H1 (cell line): ENCODE measurements around the gene FRMD4A. TPM values are rescaled to one million over a fixed set of nuclear protein-coding genes. Genes with fewer than 3 reads are reported as not detected.

Experiments used
- CTCF ChIA-PET: fragments of 300-600 bp; sonication (Branson Sonifier 250); formaldehyde crosslinking; loops from one replicate; lab custom pipeline; 2021; ENCODE audit not compliant: partially characterized antibody; lab: Charles Lee
- POLR2A ChIA-PET: fragments of 300-600 bp; sonication (Branson Sonifier 250); formaldehyde crosslinking; loops from one replicate; lab custom pipeline; 2021; ENCODE audit warnings: inconsistent platforms; ENCODE audit not compliant: partially characterized antibody; lab: Charles Lee
- DNase-seq, 2 experiments: peaks; one replicate each; pipeline versions ENCODE4 v3.0.0 to v3.0.0-alpha.2; 2010 to 2022; ENCODE audit warnings: low spot score in 2 of 2, low read depth in 1 of 2, mixed read lengths in 1 of 2
- FAIRE-seq: peaks from 2 replicates; lab custom pipeline; 2011; peaks lifted over from hg19 to GRCh38; lab: Jason Lieb, UNC
- H2AFZ ChIP-seq: 2 replicates; pipeline ENCODE4 v1.8.1; 2012; ENCODE audit warnings: low read length, inconsistent platforms
- H2AK5ac ChIP-seq: 2 replicates; pipeline ENCODE4 v1.6.1; 2013; ENCODE audit warnings: low read depth, low read length
- H2BK120ac ChIP-seq: replicated peaks from 2 replicates; pipeline ENCODE3; 2013; ENCODE audit warnings: low read depth, low read length, inconsistent platforms
- H2BK12ac ChIP-seq: 2 replicates; pipeline ENCODE4 v1.6.1; 2013; ENCODE audit warnings: low read depth, low read length
- H2BK15ac ChIP-seq: 2 replicates; pipeline ENCODE4 v1.6.1; 2013; ENCODE audit warnings: low read length
- H2BK20ac ChIP-seq: 2 replicates; pipeline ENCODE4 v1.6.1; 2013; ENCODE audit warnings: low read length
- H2BK5ac ChIP-seq: 2 replicates; pipeline ENCODE4 v1.6.1; 2013; ENCODE audit warnings: low read depth, low read length
- H3K14ac ChIP-seq: 2 replicates; pipeline ENCODE4 v1.6.1; 2013; ENCODE audit warnings: inconsistent platforms; ENCODE audit not compliant: insufficient read length
- H3K18ac ChIP-seq: 2 replicates; pipeline ENCODE4 v1.6.1; 2013; ENCODE audit warnings: low read length; ENCODE audit errors: extremely low read depth
- H3K23ac ChIP-seq: 2 replicates; pipeline ENCODE4 v1.6.1; 2013; ENCODE audit warnings: inconsistent platforms; ENCODE audit not compliant: insufficient read length
- H3K23me2 ChIP-seq: 2 replicates; pipeline ENCODE4 v1.6.1; 2013; ENCODE audit warnings: low read depth, low read length
- H3K27ac ChIP-seq: 2 replicates; pipeline ENCODE4 v1.6.1; 2011; ENCODE audit warnings: low read depth, low read length, inconsistent platforms
- H3K27me3 ChIP-seq, 4 experiments: replicated peaks in 1 of 4; 1 replicate in 1 of 4; 2 replicates in 3 of 4; pipeline versions ENCODE4 v1.6.1 to v1.8.1; 2011 to 2013; ENCODE audit warnings: low read length in 3 of 4, mild to moderate bottlenecking in 3 of 4, inconsistent platforms in 2 of 4, mixed read lengths in 2 of 4, moderate library complexity in 1 of 4; ENCODE audit not compliant: control insufficient read depth in 3 of 4, insufficient read depth in 3 of 4; ENCODE audit errors: extremely low read depth in 1 of 4
- H3K36me3 ChIP-seq, 4 experiments: 2 replicates each; pipeline versions ENCODE4 v1.6.1 to v1.8.1; 2011 to 2013; ENCODE audit warnings: mild to moderate bottlenecking in 4 of 4, low read length in 3 of 4, moderate library complexity in 2 of 4, control low read depth in 1 of 4, inconsistent platforms in 1 of 4; ENCODE audit not compliant: insufficient read depth in 4 of 4, control insufficient read depth in 2 of 4
- H3K4ac ChIP-seq: replicated peaks from 2 replicates; pipeline ENCODE3; 2013; ENCODE audit warnings: low read length, low read depth, mixed read lengths, inconsistent platforms; ENCODE audit not compliant: insufficient read length
- H3K4me1 ChIP-seq, 4 experiments: replicated peaks in 1 of 4; 1 replicate in 1 of 4; 2 replicates in 3 of 4; pipeline versions ENCODE4 v1.6.1 to v1.8.1; 2011 to 2013; ENCODE audit warnings: low read length in 3 of 4, inconsistent platforms in 2 of 4, mixed read lengths in 1 of 4; ENCODE audit not compliant: insufficient read depth in 4 of 4, control insufficient read depth in 3 of 4
- H3K4me2 ChIP-seq, 2 experiments: 2 replicates each; pipeline versions ENCODE4 v1.6.1 to v1.8.1; 2011 to 2013; ENCODE audit warnings: low read depth in 2 of 2, low read length in 2 of 2, control low read depth in 1 of 2, inconsistent platforms in 1 of 2, mild to moderate bottlenecking in 1 of 2; ENCODE audit not compliant: insufficient read depth in 1 of 2
- H3K4me3 ChIP-seq, 4 experiments: fragments of 200-600, 300-600 bp in 1 of 4; sonication (generic), shearing (Covaris generic), sonication (Bioruptor Twin) in 1 of 4; 2 replicates each; pipeline versions ENCODE4 v1.5.1 to v1.8.1; 2011 to 2016; ENCODE audit warnings: low read length in 4 of 4, low read depth in 3 of 4, control low read depth in 2 of 4, inconsistent platforms in 2 of 4, mild to moderate bottlenecking in 2 of 4, mixed read lengths in 1 of 4, moderate library complexity in 1 of 4; ENCODE audit not compliant: insufficient read depth in 2 of 4; ENCODE audit errors: extremely low read depth in 1 of 4
- H3K56ac ChIP-seq: replicated peaks from 2 replicates; pipeline ENCODE3; 2013; ENCODE audit warnings: low read depth, mild to moderate bottlenecking, mixed read lengths, low read length, inconsistent platforms; ENCODE audit not compliant: insufficient read length
- H3K79me1 ChIP-seq: 2 replicates; pipeline ENCODE4 v1.6.1; 2013; ENCODE audit warnings: low read depth, low read length, control low read depth
- H3K79me2 ChIP-seq, 2 experiments: 2 replicates each; pipeline versions ENCODE4 v1.6.1 to v1.8.1; 2012 to 2013; ENCODE audit warnings: low read length in 2 of 2, mild to moderate bottlenecking in 2 of 2, inconsistent platforms in 1 of 2; ENCODE audit not compliant: insufficient read depth in 2 of 2, control insufficient read depth in 1 of 2
- H3K9ac ChIP-seq, 4 experiments: replicated peaks in 1 of 4; 1 replicate in 1 of 4; 2 replicates in 3 of 4; pipeline versions ENCODE4 v1.6.1 to v1.8.1; 2011 to 2013; ENCODE audit warnings: low read depth in 3 of 4, low read length in 3 of 4, control low read depth in 2 of 4, mild to moderate bottlenecking in 2 of 4, moderate library complexity in 2 of 4, inconsistent platforms in 1 of 4; ENCODE audit errors: extremely low read depth in 1 of 4
- H3K9me3 ChIP-seq, 2 experiments: 2 replicates each; pipeline versions ENCODE4 v1.6.1 to v1.8.1; 2012 to 2013; ENCODE audit warnings: mild to moderate bottlenecking in 2 of 2, moderate library complexity in 2 of 2, control low read depth in 1 of 2, inconsistent platforms in 1 of 2, low read depth in 1 of 2, low read length in 1 of 2, mixed read lengths in 1 of 2; ENCODE audit not compliant: insufficient read depth in 2 of 2
- H4K20me1 ChIP-seq, 2 experiments: replicated peaks in 1 of 2; 2 replicates each; pipeline versions ENCODE3 to v1.8.1; 2011 to 2013; ENCODE audit warnings: inconsistent platforms in 2 of 2, low read length in 2 of 2, mild to moderate bottlenecking in 1 of 2; ENCODE audit not compliant: insufficient read depth in 2 of 2, control insufficient read depth in 1 of 2
- H4K5ac ChIP-seq: 2 replicates; pipeline ENCODE4 v1.6.1; 2013; ENCODE audit warnings: low read length, low read depth, mixed read lengths, inconsistent platforms; ENCODE audit not compliant: insufficient read length
- H4K8ac ChIP-seq: 2 replicates; pipeline ENCODE4 v1.8.0; 2013; ENCODE audit warnings: mild to moderate bottlenecking, moderate library complexity, low read length, inconsistent platforms; ENCODE audit not compliant: insufficient read depth; ENCODE audit errors: extremely low read depth
- H4K91ac ChIP-seq: replicated peaks from 2 replicates; pipeline ENCODE3; 2013; ENCODE audit warnings: low read length, mixed read lengths, inconsistent platforms; ENCODE audit not compliant: insufficient read length
- CBX8 ChIP-seq: fragments of 300-800, 300-1000 bp; sonication (generic); IDR thresholded peaks from 2 replicates; pipeline ENCODE4 v1.7.1; 2016; ENCODE audit warnings: low read depth, low read length, borderline replicate concordance
- TAF1 ChIP-seq: IDR thresholded peaks from 2 replicates; pipeline ENCODE4 v1.6.1; 2011; ENCODE audit warnings: mild to moderate bottlenecking, low read depth, low read length
- WGBS, 2 experiments: shearing (Covaris generic) in 1 of 2; methylation state at CpG; one replicate each; pipeline versions ENCODE4 v1.1.6 to v1.1.7; 2013 to 2015; ENCODE audit warnings: low lambda C conversion rate in 2 of 2, mixed read lengths in 2 of 2, inconsistent platforms in 1 of 2, low coverage in 1 of 2, missing lambda C conversion rate in 1 of 2; ENCODE audit not compliant: insufficient replicate concordance in 2 of 2, insufficient coverage in 1 of 2, insufficient read length in 1 of 2; ENCODE audit errors: extremely low coverage in 1 of 2, missing lambda C conversion rate in 1 of 2; 5-methylcytosine and 5-hydroxymethylcytosine counted together
- polyA plus RNA-seq, 7 experiments: library from polyadenylated mRNA; depleted of rRNA in 3 of 7; stranded (reverse) in 5 of 7; unstranded in 2 of 7; fragments of >200 nt in 5 of 7; fragments of 200-250 nt in 2 of 7; gene quantifications; 1 replicate in 5 of 7; 2 replicates in 1 of 7; 4 replicates in 1 of 7; pipeline versions ENCODE4 v1.2.1 to v1.2.3, GENCODE V29; 2011 to 2013; ENCODE audit warnings: missing spikeins in 2 of 7, mixed read lengths in 2 of 7
- total RNA-seq: library from RNA; stranded (reverse); fragmentation: NEBNext Ultra II Directional; extraction: Animal tissue kit (Norgen Biotek cat#: 25700); gene quantifications from 2 replicates; pipeline ENCODE4 v1.2.1, GENCODE V29; 2021

FRMD4A gene
- total and polyA plus RNA-seq, 2 of the 8 experiments (the other 6 are each of a cell fraction or from before 2014, with no cell fraction given) = 38.6 to 39.6 TPM

- Histone ChIP-seq H3K4ac (no peak overlapping the region), H3K23me2 (no peaks in the 10 kb centered on the region), H3K9me3 (no peaks in the 10 kb centered on the region), H3K18ac (no peak overlapping the region), H4K20me1 (no peaks in the 10 kb centered on the region), H2AK5ac (no peak overlapping the region), H3K4me3 (no peak overlapping the region), H2BK12ac (no peak overlapping the region), H3K27me3 (no peaks in the 10 kb centered on the region), H3K79me2 (no peaks in the 10 kb centered on the region), H3K36me3 (no peaks in the 10 kb centered on the region), H2BK120ac (no peak overlapping the region), H3K4me1 (no peaks in the 10 kb centered on the region), H3K56ac (no peak overlapping the region), H3K9ac (no peak overlapping the region), H4K5ac (no peak overlapping the region), H4K8ac (no peak overlapping the region), H3K14ac (no peak overlapping the region), H2BK20ac (no peak overlapping the region), H3K23ac (no peak overlapping the region), H3K4me2 (no peak overlapping the region), H3K79me1 (peaks cover 2% of the 10 kb centered on the region; the same call in 1 of the 2 replicates), H4K91ac (no peak overlapping the region), H2BK5ac (no peak overlapping the region; the same call in 1 of the 2 replicates), H3K27ac (no peak overlapping the region), H2BK15ac (no peak overlapping the region)
- POLR2A ChIA-PET = no interaction called here
- 95% methylated on average over 10 of the region's 10 CpGs; no CpG with 5 or more reads in 1 of the 2 experiments for WGBS, 2 experiments
- FAIRE-seq = no peak
- CTCF ChIA-PET = interaction anchor here (0.8 to 1.5 kb wide), 3 partner anchors 9 to 156 kb away, joined by 3 to 9 read pairs (median 3); no protein-coding TSS in a partner anchor
- no peak for DNase-seq
- TF ChIP-seq CBX8 = no peak
- no peak for TF ChIP-seq TAF1
- TF ChIP-seq, all 59 proteins: peak for 0
- H2AFZ ChIP-seq = no peak overlapping the region
Observed at GRCh38 chr10:13769946-13770345, 560.8 kb downstream of the FRMD4A start.
